Esophagus muscularis mucosa (tissue), 3 donors: Measurements from ENCODE around the gene MSANTD1.

ENCODE experiments used
- CTCF ChIP-seq, 3 experiments: fragments of 200-600 bp in 2 of 3; fragments of 450-650 bp in 1 of 3; sonication (generic) in 2 of 3; IDR thresholded peaks; one replicate each; pipeline ENCODE4 v1.5.1; 2017 to 2019; ENCODE audit warnings: antibody characterized with exemption in 3 of 3, mild to moderate bottlenecking in 2 of 3, moderate library complexity in 1 of 3
- POLR2A ChIP-seq: fragments of 450-650 bp; IDR thresholded peaks from one replicate; pipeline ENCODE4 v1.6.1; 2017; ENCODE audit warnings: antibody characterized with exemption, moderate library complexity, mild to moderate bottlenecking, low read depth
- POLR2AphosphoS5 ChIP-seq, 2 donors: sonication (generic); formaldehyde crosslinking; IDR thresholded peaks; one replicate each; pipeline ENCODE4 v1.6.1; 2017; ENCODE audit warnings: antibody characterized with exemption in 2 of 2

DNA sequence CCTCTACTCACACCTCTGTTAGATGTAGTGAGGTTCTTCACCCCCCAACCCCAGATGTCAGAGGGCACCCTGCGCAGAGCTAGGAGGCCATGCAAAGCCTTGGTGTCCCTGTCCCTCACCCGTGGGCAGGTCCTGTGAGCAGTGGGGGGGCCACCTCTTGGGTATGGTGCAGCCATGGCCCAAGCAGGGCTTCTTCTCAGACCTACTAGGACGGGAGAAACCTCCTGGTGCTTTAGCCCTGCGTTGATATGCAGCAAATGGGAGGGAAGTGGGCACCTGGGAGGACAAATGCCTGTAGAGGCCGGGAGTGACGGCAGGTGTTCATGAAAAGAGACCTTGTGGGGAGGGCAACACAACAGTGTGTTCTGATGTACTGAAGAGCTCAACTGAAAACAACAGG, 38.5 kb upstream of the MSANTD1 start:
- TF ChIP-seq CTCF (IDR thresholded peaks at IDR 0.05) (no peak), POLR2AphosphoS5 (IDR thresholded peaks at IDR 0.05) (no peak), POLR2A (no peak)
